HL-60 (cell line): ENCODE results near the gene RBMX.

Source experiments
- DNase-seq, 2 experiments: peaks; one replicate each; pipeline ENCODE4 v3.0.0-alpha.2; 2010 to 2020; ENCODE audit warnings: low read depth in 1 of 2, low spot score in 1 of 2
- H3K27ac ChIP-seq: fragments of 250-450 bp; sonication (Bioruptor Pico); replicated peaks from 2 replicates; pipeline ENCODE4 v1.5.1; 2020; ENCODE audit warnings: mild to moderate bottlenecking, moderate library complexity
- H3K27me3 ChIP-seq: fragments of 250-450 bp; sonication (Bioruptor Pico); 2 replicates; pipeline ENCODE4 v1.5.1; 2021; ENCODE audit warnings: mild to moderate bottlenecking, moderate library complexity; ENCODE audit not compliant: insufficient read depth, poor library complexity, severe bottlenecking
- H3K4me3 ChIP-seq: replicated peaks from 2 replicates; pipeline ENCODE4 v1.5.1; 2011; ENCODE audit warnings: mild to moderate bottlenecking, control low read depth, low read length; ENCODE audit not compliant: insufficient read depth
- CTCF ChIP-seq: IDR thresholded peaks from one replicate; pipeline ENCODE4 v1.5.1; 2011; ENCODE audit warnings: low read length, control low read depth, inconsistent platforms; ENCODE audit not compliant: insufficient read depth
- GABPA ChIP-seq: IDR thresholded peaks from 2 replicates; pipeline ENCODE4 v1.6.1; 2012; ENCODE audit warnings: low read depth
- POLR2AphosphoS5 ChIP-seq: IDR thresholded peaks from 2 replicates; pipeline ENCODE4 v1.6.1; 2012; ENCODE audit warnings: low read depth
- REST ChIP-seq: IDR thresholded peaks from 2 replicates; pipeline ENCODE4 v1.6.1; 2012; ENCODE audit warnings: low read depth; ENCODE audit not compliant: insufficient replicate concordance
- SPI1 ChIP-seq: IDR thresholded peaks from 2 replicates; pipeline ENCODE4 v1.6.1; 2012; ENCODE audit warnings: low read depth, mild to moderate bottlenecking, borderline replicate concordance

The RBMX gene

GRCh38 chrX:136868283-136869055, 12.1 kb downstream of the RBMX start:
- H3K27ac ChIP-seq: no peak overlapping the region
- no peak overlapping the region for H3K4me3 ChIP-seq
- no peak for DNase-seq
- no peak for TF ChIP-seq POLR2AphosphoS5
- TF ChIP-seq REST: no peak
- TF ChIP-seq SPI1: no peak
- no peak for TF ChIP-seq GABPA
- no peak for TF ChIP-seq CTCF
- H3K27me3 ChIP-seq: no peaks in the 10 kb centered on the region

- no peak for DNase-seq
Measured at GRCh38 chrX:136867518-136867917, 13.0 kb downstream of the RBMX start.

More at GRCh38 chrX:136867518-136867917, 13.0 kb downstream of the RBMX start:
- TF ChIP-seq POLR2AphosphoS5 (no peak), CTCF (no peak), GABPA (no peak), REST (no peak), SPI1 (no peak)
- no peak overlapping the region for H3K4me3 ChIP-seq
- no peaks in the 10 kb centered on the region for H3K27me3 ChIP-seq
- H3K27ac ChIP-seq: no peak overlapping the region
